ENCODE data around the gene TTC1.
A peak's percentile ranks its signal among the peaks of the same experiment; 100 is the strongest.
"Not testable (repeated sequence)": the region's sequence is repeated elsewhere in the genome, so short reads cannot be mapped to it uniquely, and the experiment has no call there.

The TTC1 gene

GRCh38 chr5:160008877-160009590 is at the start of gene TTC1:
TTC1 (plus strand) TSS chr5:160009139; CDS start chr5:160010529, 1,390 bp downstream.
- peak; percentile 93 for DNase-seq (ENCODE audit: low read depth)
- peak within 1 kb of the TSS; percentile 61 for H3K4me3 ChIP-seq (ENCODE audit: control insufficient read depth, low read depth, low read length)
- TF ChIP-seq CTCF (IDR thresholded peaks at IDR 0.05; ENCODE audit: control insufficient read depth, insufficient read depth, low read depth, low read length, missing control alignments) = no peak

- no peak for TF ChIP-seq CTCF (IDR thresholded peaks at IDR 0.05; ENCODE audit: control insufficient read depth, insufficient read depth, low read depth, low read length, missing control alignments)
- H3K4me3 ChIP-seq (ENCODE audit: control insufficient read depth, low read depth, low read length) = no peak overlapping the region
- no peak for DNase-seq (ENCODE audit: low read depth)
Observed at GRCh38 chr5:159961176-159962160, 47.5 kb upstream of the TTC1 start.

GRCh38 chr5:159962214-159962613 is 46.7 kb upstream of the TTC1 start:
- no peak for TF ChIP-seq CTCF (IDR thresholded peaks at IDR 0.05; ENCODE audit: control insufficient read depth, insufficient read depth, low read depth, low read length, missing control alignments)
- H3K4me3 ChIP-seq (ENCODE audit: control insufficient read depth, low read depth, low read length) = no peak overlapping the region
- DNase-seq (ENCODE audit: low read depth) = no peak

GRCh38 chr5:159963935-159964334 is 45.0 kb upstream of the TTC1 start:
- no peak for DNase-seq (ENCODE audit: low read depth)
- TF ChIP-seq CTCF (IDR thresholded peaks at IDR 0.05; ENCODE audit: control insufficient read depth, insufficient read depth, low read depth, low read length, missing control alignments) = no peak
- H3K4me3 ChIP-seq (ENCODE audit: control insufficient read depth, low read depth, low read length) = no peak overlapping the region

GRCh38 chr5:159965031-159965837 is 43.7 kb upstream of the TTC1 start:
- no peak overlapping the region for H3K4me3 ChIP-seq (ENCODE audit: control insufficient read depth, low read depth, low read length)
- DNase-seq (ENCODE audit: low read depth) = no peak
- TF ChIP-seq CTCF (IDR thresholded peaks at IDR 0.05; ENCODE audit: control insufficient read depth, insufficient read depth, low read depth, low read length, missing control alignments) = peak; percentile 81

- H3K4me3 ChIP-seq (ENCODE audit: control insufficient read depth, low read depth, low read length); DNase-seq (ENCODE audit: low read depth): not testable (repeated sequence)
Observed at GRCh38 chr5:159965838-159966128, 43.2 kb upstream of the TTC1 start.

Measured in AG09309 (cell line).